ENCODE measurements around the gene COX18.

COX18 gene

DNA sequence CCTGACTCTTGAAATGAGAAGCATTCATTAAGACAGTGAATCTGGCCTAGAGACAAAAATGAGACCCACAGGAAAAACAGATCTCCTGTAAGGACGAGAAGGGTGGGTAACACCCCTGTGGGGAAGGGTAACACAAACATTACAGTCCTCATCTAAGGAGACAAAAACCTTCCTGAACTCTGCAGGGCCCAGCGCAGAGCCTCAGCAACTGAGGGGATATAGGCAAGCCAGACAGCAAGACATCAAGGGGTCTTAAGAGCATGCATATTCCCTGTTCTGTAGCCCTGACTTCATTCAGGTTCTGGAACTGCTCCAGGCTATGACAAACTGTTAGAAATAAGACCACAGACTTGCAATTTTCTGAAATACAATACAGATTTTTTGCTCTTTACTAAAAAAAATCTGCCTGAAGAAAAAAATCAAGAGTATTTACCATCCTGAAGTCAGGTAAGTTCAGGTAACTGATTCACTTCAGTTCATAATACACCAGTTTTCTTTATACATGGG, 15.5 kb downstream of the COX18 start:
- in situ Hi-C loops (cut with HindIII; ENCODE audit: low sequenced_read_pairs), result no loop called here

DNA sequence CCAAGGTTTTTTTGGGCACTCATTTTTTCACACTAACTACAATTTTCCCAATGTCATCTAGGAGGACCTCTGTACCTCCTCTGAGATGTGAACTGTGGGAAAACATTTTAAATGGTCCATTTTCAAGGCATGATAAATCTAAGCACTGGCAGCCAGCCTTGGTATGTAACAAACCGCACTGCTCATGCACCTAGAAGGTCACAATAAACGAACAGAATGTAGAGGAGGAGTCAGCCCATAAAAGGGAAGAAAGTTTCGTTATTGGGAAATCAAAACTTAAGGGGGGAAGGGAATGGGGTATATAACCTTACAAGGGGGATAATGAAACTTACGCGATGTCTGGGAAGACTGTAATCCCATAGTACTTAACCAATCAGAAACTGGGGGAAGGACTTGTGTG, 16.4 kb downstream of the COX18 start:
- in situ Hi-C loops (cut with HindIII; ENCODE audit: low sequenced_read_pairs), result no loop called here

DNA sequence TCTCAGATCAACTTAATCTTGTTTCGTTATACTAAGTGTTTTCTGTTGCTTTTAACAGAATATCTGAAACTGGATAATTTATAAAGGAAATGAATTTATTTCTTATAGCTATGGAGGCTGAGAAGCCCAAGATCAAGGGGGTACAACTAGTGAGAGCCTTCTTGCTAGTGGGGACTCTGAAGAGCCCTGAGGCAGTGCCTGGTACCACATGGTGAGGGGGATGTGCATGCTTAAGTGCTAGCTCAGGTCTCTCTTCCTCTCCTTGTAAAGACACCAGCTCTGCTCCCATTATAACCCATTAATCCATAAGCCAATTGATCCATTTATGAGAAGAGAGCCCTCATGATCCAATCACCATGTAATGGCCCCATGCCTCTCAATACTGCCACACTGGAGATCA, 17.9 kb downstream of the COX18 start:
- in situ Hi-C loops (cut with HindIII; ENCODE audit: low sequenced_read_pairs), result no loop called here

DNA sequence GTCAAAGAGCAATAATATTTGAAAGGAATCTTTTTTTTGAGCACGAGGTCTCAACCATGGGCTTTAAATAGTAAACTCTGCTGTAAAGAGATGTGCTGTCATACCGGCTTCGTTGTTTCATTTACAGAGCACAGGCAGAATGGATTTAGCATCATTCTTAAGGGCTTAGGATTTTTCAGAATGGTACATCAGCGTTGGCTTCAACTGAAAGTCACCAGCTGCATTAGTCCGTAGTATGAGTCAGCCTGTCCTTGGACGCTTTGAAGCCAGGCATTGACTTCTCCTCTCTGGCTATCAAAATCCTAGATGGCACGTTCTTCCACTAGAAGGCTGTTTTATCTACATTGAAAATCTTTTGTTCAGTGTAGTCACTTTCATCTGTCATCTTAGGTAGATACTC, 23.6 kb downstream of the COX18 start:
- in situ Hi-C loops (cut with HindIII; ENCODE audit: low sequenced_read_pairs), result no loop called here

- in situ Hi-C loops (cut with HindIII; ENCODE audit: low sequenced_read_pairs), result no loop called here
Measured at GRCh38 chr4:73037057-73037456, 32.5 kb downstream of the COX18 start.

DNA sequence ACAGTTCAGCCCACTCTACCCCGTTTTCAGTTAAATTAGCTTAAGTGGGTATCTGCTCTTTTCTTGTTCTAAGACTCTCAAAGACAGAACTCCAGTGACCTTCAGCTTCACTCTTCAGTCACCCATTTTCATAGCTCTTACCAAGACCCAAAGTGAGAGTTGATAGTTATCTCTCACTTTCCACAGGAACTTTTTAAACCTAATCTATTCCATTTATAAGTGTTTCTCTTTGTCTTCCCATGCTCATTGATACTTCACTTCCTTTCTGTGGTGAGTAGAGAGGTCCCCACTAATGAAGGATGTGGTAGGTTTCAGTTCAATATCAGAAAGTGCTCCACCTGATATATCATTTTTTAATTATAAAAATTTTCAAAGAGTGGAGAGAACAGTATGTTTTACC, 33.4 kb downstream of the COX18 start:
- in situ Hi-C loops (cut with HindIII; ENCODE audit: low sequenced_read_pairs), result no loop called here

GRCh38 chr4:73034896-73035295, 34.6 kb downstream of the COX18 start:
- in situ Hi-C loops (cut with HindIII; ENCODE audit: low sequenced_read_pairs), result no loop called here

DNA sequence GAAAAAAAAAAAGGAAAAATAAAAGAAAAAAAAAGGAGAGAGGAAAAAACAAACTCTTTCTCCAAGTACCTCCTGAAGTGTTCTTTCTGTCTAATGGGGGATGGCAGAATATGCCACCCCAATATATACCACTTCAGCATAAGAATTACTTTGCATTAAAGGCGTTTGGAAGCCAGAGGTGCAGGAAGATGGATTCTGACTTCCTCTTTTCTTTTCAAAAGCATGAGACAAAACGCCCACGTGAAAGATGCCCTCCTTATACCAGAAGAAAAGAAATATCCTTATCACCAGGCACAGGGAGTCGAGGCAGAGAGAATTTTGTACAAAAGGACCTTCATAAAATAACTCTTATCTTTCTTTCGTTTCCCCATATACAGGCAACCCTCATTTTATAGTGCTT, 40.9 kb downstream of the COX18 start:
- in situ Hi-C loops (cut with HindIII; ENCODE audit: low sequenced_read_pairs), result no loop called here

- in situ Hi-C loops (cut with HindIII; ENCODE audit: low sequenced_read_pairs), result no loop called here
Measured at GRCh38 chr4:73021634-73022033, 47.9 kb downstream of the COX18 start.

GRCh38 chr4:73019462-73020047, 50.0 kb downstream of the COX18 start:
- in situ Hi-C loops (cut with HindIII; ENCODE audit: low sequenced_read_pairs), result no loop called here

- in situ Hi-C loops (cut with HindIII; ENCODE audit: low sequenced_read_pairs), result no loop called here
Measured at GRCh38 chr4:73018595-73018994, 50.9 kb downstream of the COX18 start.

GRCh38 chr4:73013310-73013709, 56.2 kb downstream of the COX18 start:
- in situ Hi-C loops (cut with HindIII; ENCODE audit: low sequenced_read_pairs), result no loop called here

- in situ Hi-C loops (cut with HindIII; ENCODE audit: low sequenced_read_pairs), result no loop called here
Measured at GRCh38 chr4:73012673-73013072, 56.8 kb downstream of the COX18 start.

GRCh38 chr4:73011629-73011985, 57.9 kb downstream of the COX18 start:
- in situ Hi-C loops (cut with HindIII; ENCODE audit: low sequenced_read_pairs), result no loop called here

- in situ Hi-C loops (cut with HindIII; ENCODE audit: low sequenced_read_pairs), result no loop called here
Measured at GRCh38 chr4:73010789-73011628, 58.5 kb downstream of the COX18 start.

DNA sequence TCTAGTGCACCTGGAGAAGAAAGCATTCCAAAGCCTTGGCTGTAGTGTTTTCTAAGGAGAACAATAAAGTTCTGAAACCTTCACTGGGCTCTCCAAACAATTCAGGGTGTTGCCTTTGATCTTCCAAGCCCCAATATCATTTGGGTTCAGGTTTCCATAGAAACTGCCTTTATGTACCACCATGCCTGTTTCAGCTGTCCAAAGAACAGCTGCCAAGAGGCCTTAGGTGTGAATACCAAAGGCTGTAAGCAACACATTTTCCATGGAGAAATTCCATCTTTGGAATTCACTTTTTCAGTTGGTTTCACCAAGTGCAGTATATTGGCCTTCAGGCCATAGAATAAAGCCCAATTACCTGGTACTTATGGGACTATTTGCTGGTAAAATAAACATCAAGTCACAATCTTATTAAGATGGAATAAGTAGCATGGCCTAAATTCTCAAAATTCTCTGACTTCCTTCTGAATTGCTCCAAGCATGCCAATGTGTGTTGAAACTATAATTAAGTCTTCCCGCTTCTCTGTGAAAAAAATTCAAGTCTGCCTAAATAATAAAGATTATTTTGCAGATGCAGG, 61.9 kb downstream of the COX18 start:
- in situ Hi-C loops (cut with HindIII; ENCODE audit: low sequenced_read_pairs), result no loop called here

DNA sequence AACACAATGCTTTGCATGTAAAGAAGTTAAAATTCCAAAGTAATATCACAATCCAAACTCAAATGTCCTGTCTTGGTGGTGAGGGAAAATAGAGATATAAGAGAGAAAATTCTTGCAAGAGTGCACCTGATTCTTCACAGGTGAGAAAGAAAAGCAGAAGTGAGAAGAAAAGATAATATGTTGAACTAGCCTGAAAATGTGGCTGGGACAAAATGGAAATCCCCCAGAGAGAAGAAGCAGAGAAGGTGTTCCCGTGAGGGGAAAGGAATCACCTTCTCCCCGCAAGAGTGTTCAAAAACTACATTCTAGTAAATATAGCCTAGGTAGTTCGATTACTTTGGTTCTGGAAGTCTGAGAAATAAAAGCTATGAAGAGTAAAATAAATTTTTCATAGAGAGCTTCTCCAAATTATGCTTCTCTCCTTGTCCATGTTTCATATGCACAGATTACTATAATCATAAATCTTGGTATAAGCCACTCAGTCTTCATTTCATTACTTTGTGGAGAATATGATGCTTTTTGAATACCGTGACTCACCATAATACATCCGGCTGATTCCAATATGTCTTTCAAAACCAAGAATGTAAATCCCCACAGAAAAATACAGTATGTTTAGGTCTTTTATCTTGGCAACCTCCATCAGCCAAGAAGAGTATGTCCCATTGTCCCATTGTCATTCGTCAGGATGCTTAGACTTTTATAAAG, 63.1 kb downstream of the COX18 start:
- in situ Hi-C loops (cut with HindIII; ENCODE audit: low sequenced_read_pairs), result no loop called here

- in situ Hi-C loops (cut with HindIII; ENCODE audit: low sequenced_read_pairs), result no loop called here
Measured at GRCh38 chr4:73005514-73005913, 64.0 kb downstream of the COX18 start.
